GM19438 (cell line): Measurements from ENCODE around the gene VPS18.

Source experiments
- ATAC-seq: cut with Tn5 transposase; IDR thresholded peaks from one replicate; pipeline ENCODE4 v1.9.1; 2021; ENCODE audit warnings: low read depth; ENCODE audit not compliant: unreplicated experiment

Gene VPS18

GRCh38 chr15:40932649-40933516 lies 38.6 kb downstream of the VPS18 start:
- ATAC-seq: no peak

- ATAC-seq: no peak
These were observed 39.3 kb downstream of the VPS18 start for GRCh38 chr15:40933517-40933902.

- ATAC-seq: no peak
These were observed 40.2 kb downstream of the VPS18 start for GRCh38 chr15:40934457-40934856.

GRCh38 chr15:40936234-40936708 lies 42.0 kb downstream of the VPS18 start:
- no peak for ATAC-seq

- ATAC-seq: no peak
These were observed 42.7 kb downstream of the VPS18 start for GRCh38 chr15:40936709-40937666.

GRCh38 chr15:40937762-40938535 lies 43.7 kb downstream of the VPS18 start:
- no peak for ATAC-seq

GRCh38 chr15:40938536-40938870 lies 44.3 kb downstream of the VPS18 start:
- no peak for ATAC-seq

GRCh38 chr15:40940296-40940801 lies 46.1 kb downstream of the VPS18 start:
- no peak for ATAC-seq

- no peak for ATAC-seq
These were observed 46.8 kb downstream of the VPS18 start for GRCh38 chr15:40941068-40941527.

- peak; percentile 67 for ATAC-seq
These were observed 47.5 kb downstream of the VPS18 start for GRCh38 chr15:40941528-40942336.

GRCh38 chr15:40942337-40942854 lies 48.1 kb downstream of the VPS18 start:
- ATAC-seq: no peak

GRCh38 chr15:40942878-40943277 lies 48.6 kb downstream of the VPS18 start:
- ATAC-seq: no peak

- no peak for ATAC-seq
These were observed 49.6 kb downstream of the VPS18 start for GRCh38 chr15:40943764-40944365.

GRCh38 chr15:40944510-40945296 lies 50.5 kb downstream of the VPS18 start:
- no peak for ATAC-seq

- no peak for ATAC-seq
These were observed 54.6 kb downstream of the VPS18 start for GRCh38 chr15:40948706-40949473.

GRCh38 chr15:40949756-40950207 lies 55.5 kb downstream of the VPS18 start:
- no peak for ATAC-seq

- ATAC-seq: no peak
These were observed 57.5 kb downstream of the VPS18 start for GRCh38 chr15:40951764-40952163.
